SHP77 (cell line): Measurements from ENCODE around the gene MINK1.
A peak's percentile ranks its signal among the peaks of the same experiment; 100 is the strongest.
"Not testable (repeated sequence)": the region's sequence is repeated elsewhere in the genome, so short reads cannot be mapped to it uniquely, and the experiment has no call there.

ENCODE experiments used
- DNase-seq, 2 experiments: peaks; one replicate each; lab custom pipeline; 2025; lab: John Stamatoyannopoulos, UW

MINK1 gene

DNA sequence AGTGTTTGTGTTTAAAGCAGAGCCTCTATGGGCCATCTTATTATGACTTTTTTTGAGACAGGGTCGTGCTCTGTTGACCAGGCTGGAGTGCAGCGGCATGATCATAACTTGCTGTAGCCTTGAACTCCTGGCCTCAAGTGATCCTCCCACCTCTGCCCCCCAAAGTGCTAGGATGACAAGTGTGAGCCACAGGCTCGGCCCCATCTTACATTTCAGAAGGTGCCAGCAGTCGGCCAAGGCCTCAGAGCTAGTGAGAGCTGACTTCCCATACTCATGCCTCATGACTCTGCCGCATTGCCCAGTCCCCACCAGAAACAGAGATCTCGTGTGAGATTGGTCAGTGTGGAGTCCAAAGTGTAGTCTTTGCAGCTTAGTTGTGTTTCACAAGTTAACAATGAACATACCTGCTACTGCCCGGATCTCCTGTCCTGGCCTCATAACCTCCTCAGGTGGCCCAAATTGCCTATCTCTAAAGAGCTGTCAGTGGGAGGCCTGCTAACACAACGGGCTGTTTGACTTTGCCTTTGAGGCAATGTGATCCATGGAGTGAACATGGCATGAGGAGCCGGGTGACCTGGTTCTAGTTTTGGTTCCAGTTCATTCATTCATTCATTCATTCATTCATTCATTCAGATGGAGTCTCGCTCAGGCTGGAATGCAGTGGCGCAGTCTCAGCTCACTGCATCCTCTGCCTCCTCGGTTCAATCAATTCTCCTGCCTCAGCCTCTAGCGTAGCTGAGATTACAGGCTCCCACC, 13.7 kb downstream of the MINK1 start:
- DNase-seq: no peak

DNA sequence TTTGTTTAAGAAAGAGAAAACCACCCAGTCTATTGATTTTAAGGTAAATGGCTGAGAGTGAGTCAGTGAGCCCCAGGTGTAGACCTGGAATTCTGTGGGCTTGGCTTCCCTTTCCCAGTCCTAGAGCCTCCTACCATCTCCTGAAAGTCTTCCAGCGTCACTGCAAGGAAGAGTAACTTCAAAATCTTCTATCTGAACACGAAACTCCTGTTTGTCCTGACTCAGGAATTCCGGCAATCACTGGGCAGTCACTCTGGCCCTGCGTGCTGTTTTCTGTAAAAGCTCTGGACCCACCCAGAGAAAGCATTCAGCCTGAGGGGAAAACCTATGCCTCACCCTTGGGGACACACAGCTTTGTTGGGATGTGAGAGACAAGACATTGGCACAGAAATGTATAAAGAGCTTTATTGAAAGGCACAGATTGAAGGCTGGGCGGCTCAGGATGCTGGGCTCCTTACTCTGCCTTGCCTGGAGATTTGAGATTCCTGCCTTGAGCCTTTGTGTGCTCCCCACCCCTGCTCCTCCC, 15.9 kb downstream of the MINK1 start:
- DNase-seq: no peak

DNA sequence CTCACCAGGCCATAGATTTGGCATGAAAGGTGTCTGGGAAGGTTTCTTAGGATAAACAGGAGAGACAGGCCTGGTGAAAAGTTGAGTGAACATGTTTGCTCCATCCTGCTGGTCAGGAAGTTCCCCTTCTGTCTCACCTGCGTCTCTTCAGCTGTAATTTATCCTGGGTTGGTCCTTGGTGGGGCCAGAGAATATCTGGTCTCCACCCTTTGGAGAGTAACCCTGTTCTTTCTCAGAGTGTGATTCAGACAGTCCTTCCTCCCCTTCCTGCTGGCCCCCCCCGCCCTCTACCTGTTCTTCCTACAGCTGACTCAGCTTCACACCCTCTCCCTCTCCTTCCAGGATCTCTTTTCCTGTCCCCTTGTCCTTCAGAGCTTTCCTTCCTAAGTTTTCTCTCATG, 17.1 kb downstream of the MINK1 start:
- DNase-seq: no peak

DNA sequence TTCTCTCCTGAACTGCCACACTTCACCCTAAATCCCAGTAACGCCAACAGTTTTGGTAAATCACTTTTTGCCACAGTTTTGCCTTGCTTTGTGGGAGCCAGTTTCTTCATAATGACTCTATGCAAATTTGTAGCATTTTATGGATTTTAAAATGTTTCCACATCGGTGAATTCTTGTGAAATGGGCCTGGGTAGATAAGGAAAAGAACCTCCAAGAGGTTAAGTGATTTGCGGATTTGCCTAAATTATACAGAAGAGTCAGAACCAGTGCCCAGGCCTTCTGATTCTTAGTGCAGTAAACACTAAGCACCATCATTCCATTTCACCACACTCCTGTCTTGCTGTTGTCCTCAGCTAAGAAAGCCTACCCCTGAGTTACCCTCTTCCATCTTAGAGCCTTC, 17.9 kb downstream of the MINK1 start:
- no peak for DNase-seq

DNA sequence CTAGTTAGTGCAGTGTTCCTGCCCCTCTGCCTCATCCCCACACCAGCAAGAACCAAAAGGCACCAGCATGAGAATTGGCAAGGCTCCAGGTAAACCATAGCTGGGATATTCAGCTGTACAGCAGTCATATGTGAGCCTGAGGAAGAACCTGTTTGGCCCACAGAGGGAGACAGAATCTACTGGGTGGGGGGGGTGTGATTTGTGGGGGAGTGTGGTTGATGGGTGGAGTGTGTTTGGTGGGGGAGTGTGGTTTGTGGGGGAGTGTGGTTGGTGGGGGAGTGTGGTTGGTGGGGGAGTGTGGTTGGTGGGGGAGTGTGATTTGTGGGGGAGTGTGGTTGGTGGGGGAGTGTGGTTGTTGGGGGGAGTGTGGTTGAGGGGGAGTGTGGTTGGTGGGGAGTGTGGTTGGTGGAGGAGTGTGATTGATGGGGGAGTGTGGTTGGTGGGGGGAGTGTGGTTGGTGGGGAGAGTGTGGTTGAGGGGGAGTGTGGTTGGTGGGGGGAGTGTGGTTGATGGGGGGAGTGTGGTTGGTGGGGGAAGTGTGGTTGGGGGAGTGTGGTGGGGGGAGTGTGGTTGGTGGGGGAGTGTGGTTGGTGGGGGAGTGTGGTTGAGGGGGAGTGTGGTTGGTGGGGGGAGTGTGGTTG, 19.5 kb downstream of the MINK1 start:
- DNase-seq: peak; percentile 41 to 47

DNA sequence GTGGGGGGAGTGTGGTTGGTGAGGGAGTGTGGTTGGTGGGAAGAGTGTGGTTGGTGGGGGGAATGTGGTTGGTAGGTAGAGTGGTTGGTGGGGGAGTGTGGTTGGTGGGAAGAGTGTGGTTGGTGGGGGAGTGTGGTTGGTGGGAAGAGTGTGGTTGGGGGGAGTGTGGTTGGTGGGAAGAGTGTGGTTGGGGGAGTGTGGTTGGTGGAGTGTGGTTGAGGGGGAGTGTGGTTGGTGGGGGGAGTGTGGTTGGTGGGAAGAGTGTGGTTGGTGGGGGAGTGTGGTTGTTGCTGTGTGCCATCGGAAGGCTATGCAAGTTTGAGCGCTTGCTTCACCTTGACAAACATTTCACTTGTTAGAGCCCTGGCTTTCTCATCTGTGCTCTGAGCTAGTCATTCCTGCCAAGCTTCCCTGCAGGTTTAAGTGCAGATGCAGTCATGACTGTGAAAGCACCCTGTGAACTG, 20.1 kb downstream of the MINK1 start:
- no peak for DNase-seq

DNA sequence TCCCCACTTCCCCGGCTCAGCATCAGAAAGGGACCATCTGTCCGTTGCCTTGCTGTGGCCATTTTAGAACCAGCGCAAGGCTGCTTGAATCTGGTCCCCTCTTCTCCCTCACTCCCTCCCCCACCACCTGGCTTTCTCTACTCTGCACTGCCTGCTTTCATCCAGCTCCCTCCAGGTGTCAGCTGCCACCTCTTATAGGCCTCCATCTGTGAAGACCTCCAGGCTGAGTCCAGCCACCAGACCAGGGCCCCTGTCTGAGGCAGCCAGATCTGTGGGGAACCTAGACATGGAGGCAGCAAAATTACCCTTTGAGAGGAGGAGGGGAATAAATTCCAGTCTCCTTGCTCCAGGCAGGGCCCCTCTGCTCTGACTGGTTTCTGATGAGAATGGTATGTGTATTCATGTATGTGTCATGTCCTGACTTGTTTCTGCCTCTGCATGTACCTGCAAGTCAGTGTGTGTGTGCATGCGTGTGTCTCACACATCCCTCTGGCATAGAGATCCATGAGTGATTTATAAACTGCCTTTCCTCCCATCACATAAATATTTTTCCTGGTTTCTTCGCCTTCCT, 21.1 kb downstream of the MINK1 start:
- peak in 1 of 2 experiments; percentile 30 for DNase-seq

DNA sequence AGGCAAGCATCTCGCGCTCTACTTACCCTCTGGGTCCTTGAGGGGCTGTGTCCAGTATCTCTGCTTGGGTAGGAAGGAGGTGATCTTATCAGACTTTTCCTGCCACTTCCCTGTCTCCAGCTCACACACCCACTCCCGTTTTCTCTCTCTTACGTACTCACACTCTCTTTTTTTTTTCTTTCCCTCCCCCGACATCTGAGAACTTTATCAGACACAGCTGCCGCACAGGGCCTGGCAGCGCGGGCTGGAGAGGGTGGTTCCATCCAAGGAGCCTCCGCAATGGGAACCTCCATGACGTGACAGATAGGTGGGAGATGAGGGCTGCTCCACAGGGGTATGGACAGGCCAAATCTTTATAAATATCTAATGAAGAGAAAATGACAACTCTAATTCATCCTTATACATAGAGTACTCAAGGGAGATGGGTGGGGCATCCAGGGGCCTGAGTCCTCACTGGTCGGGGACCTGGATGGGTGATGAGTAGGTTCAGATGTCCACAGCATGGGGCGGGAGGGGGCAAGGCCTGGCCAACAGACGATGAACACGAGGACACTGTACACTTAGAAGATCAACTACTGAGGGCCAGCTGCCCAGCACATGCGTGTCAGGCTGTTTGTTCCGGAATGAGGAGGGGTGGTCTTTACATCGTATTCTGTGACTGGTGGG, 23.3 kb downstream of the MINK1 start:
- no peak for DNase-seq

DNA sequence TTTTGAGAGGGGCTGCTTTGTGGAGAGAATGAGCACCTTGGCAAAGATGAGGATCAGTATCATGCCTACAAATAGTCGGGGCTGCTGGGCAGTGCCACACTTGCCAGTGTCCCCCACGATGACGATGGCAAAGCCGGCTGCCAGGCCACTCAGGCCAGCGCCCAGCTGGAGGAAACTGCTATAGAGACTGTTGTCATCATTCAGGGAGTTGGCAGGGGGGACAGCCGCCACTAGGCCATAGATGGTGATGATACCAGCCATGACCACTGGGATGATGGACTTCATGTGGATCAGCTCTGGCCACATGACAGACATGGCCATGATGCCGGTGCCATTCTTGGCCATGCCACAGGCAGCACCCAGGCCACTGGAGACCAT, 23.8 kb downstream of the MINK1 start:
- no peak for DNase-seq

DNA sequence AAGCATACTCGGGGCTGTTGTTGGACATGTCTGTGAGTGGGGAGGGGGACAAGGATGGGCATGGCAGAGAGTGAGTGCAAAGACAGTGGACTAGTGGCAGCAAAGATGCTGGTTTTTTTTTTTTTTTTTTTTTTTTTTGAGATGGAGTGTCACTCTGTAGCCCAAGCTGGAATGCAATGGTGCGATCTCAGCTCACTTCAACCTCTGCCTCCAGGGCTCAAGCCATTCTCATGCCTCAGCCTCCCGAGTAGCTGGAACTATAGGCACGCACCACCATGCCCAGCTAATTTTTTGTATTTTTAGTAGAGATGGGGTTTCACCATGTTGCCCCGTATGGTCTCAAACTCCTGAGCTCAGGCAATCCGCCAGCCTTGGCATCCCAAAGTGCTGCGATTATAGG, 24.2 kb downstream of the MINK1 start:
- not testable (repeated sequence) for DNase-seq

DNA sequence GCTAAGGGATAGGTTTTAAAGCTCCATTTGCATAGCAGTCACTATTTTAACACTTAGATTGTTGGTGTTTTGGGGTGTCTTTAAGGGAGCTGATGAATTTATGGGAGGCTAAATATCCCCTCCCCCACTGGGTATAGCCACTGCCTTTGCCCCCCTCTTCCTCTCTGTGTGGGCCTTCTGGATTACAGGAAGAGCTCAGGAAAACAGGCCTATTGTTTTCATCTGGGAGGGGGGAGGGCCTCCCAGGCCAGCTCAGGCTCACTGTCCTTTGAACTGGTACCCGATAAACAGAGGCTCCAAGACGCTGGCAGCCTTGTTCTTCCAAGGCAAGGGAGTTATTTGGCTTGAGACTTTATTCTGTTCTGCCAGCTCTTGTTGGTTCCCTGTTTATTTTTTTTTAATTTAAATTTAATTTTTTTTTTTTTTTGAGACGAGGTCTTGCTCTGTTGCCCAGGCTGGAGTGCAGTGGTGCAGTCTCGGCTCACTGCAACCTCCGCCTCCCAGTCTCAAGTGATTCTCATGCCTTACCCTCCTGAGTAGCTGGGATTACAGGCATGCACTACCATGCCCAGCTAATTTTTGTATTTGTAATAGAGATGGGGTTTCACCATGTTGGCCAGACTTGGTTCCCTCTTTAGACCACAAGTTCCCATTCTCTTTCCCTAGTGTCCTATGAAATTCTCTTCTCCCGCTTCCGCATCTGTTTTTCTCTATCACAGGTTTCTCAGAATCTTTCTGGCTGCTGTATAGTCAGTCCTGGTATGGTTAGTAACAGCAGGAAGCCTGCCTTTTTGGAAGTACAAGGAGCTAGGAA, 25.1 kb downstream of the MINK1 start:
- no peak for DNase-seq

DNA sequence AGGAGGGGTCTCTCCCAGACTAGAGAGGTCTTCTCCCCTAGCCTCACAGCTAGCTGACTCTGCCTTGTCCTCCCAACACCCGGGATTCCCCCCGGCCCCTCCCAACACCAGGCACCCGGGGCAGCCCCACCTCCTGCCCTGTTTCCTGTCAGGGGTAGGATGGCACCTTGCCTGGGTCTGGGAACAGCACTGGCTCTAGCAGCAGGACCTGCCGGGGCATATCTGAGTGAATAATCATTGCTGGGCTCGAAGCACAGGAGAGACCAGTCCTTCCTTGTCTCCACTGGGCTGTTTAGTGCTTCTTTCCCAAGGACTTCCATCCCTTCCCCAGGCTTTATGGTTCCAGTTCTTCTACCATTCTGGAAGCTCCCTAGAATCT, 25.7 kb downstream of the MINK1 start:
- DNase-seq: no peak

DNA sequence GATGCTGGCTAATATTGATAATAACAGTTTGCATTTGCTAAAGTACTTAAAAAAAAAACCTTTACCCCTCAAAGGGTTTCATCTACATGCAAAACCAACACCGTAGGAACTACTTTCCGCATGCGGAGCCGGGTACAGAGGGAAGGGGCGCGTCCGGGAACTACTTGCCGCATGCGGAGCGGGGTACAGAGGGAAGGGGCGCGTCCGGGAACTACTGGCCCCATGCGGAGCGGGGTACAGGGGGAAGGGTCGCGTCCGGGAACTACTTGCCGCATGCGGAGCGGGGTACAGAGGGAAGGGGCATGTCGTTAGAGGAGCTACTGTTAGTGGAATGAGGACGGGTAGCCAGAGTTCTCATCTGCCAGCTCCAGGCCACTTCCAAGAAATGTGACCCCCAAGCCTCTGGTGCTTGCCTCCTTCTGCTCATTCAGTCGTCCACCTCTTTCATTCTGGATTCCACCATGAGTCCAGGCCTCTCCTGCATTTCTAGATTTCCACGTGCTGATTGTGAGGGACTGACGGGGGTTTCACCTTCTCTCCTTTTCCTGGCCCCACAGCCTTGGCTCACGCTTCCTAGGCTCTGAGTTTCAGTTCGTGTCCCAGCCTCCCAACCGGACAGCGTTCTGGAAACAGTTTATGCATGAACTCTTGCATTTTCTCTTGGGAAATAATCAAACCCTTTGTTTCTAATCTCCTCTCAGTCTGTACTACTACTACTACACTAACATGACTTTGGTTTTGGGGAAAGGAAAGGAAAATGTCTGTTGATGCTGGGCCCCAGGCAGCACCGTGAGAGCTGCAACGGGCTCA, 26.9 kb downstream of the MINK1 start:
- DNase-seq: no peak

DNA sequence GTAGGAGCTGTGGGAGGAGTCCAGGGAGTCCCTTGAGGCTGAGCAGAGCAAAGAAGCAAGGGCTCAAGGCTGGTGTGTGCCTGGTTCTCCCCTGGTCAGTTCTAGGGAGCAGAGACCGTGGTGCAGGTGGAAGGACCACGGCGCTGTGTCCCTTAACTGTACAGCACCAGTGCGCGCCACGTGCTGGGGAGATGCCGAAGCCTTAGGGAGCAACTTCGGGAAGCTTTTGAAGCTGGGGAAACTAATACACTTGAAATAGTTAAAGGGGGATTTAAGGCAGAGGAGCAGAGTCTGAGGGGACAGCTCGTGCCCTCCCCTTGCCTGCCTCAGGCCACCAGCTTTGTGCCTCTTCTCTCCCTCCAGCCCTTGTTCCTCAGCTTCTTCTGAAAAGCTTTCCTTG, 27.5 kb downstream of the MINK1 start:
- no peak for DNase-seq

DNA sequence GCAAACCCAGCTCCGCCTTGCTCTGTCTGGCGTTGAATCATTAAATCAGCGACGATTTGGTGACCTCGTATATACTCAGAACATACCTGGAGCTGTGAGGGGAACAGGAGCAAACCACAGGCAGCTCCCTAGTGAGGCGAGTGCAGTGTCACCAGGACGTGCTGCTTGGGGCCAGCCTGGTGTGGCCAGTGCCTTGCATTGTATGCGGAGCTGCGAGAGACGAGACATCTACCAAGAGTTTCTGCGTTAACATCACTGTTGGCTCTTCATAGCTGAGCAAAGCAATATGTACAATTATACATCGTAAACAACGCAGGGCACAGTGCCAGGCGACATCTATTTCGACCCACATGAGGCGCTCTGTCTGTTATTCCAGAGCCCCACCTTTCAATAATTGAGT, 27.9 kb downstream of the MINK1 start:
- DNase-seq: no peak

DNA sequence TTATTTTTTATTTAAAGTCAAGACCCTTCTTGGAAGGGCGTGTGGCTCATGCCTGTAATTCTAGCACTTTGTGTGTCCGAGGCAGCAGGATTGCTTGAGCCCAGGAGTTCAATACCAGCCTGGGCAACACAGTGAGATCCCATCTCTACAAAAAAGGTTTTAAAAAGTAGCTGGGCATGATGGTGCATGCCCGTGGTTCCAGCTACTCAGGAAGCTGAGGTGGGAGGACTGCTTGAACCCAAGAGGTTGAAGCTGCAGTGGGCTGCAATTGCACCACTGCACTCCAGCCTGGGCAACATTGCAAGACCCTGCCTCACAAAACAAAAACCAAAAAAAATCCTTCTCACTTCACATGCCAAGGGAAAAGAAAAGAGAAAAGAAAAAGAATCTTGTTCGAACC, 29.6 kb downstream of the MINK1 start:
- no peak for DNase-seq

DNA sequence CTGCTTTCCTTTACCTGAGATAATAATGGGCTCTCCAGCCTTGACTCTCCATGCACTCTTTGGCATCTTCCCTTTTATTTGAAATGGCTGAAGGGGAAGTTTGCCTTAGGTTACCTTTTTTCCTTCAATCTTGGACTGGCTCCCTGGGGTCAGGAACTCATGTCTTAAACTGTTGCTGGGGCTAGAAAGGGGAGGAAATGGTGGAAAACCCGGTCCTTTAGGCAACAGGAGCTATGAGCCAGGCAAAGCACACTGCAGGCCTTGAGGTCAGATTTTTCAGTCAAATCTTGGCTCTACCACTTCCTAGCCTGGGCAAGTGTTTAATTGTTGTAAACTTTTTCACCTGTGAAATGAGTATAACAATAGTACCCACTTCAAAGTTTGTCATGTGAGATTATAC, 30.2 kb downstream of the MINK1 start:
- DNase-seq: no peak

DNA sequence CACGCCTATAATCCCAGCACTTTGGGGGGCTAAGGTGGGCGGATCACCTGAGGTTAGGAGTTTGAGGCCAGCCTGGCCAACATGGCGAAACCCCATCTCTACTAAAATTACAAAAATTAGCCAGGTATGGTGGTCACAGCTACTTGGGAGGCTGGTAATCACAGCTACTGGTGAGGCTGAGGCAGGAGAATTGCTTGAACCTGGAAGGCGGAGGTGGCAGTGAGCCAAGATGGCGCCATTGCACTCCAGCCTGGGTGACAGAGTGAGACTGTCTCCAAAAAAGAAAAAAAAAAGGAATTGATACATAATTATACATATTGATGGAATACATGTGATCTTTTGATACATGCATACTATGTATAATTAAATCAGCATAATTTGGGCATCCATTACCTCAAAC, 34.4 kb downstream of the MINK1 start:
- DNase-seq: not testable (repeated sequence)

DNA sequence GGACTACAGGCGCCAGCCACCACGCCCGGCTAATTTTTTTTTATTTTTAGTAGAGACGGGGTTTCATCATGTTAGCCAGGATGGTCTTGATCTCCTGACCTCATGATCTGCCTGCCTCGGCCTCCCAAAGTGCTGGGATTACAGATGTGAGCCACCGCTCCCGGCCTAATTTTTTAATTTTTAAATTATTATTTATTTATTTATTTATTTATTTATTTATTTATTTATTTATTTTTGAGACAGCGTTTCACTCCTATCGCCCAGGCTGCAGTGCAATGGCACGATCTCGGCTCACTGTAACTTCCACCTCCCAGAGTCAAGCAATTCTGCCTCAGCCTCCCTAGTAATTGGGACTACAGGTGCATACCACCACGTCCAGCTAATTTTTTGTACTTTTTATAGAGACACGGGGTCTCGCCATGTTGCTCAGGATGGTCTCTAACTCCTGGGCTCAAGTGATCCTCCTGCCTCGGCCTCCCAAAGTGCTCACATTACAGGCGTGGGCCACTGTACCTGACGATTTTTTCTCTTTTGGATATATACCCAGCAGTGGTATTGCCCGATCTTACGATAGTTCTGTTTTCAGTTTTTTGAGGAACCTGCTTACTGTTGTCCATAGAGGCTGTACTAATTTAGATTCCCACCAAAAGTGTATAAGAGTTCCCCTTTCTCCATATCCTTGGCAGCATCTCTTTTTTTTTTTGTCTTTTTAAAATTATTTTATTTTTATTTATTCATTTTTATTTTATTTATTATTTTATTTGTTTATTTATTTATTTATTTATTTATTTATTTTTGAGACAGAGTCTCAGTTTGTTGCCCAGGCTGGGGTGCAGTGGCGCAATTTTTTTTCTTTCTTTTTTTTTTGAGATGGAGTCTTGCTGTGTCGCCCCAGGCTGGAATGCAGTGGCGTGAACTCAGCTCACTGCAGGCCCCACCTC, 36.2 kb downstream of the MINK1 start:
- DNase-seq: not testable (repeated sequence)

DNA sequence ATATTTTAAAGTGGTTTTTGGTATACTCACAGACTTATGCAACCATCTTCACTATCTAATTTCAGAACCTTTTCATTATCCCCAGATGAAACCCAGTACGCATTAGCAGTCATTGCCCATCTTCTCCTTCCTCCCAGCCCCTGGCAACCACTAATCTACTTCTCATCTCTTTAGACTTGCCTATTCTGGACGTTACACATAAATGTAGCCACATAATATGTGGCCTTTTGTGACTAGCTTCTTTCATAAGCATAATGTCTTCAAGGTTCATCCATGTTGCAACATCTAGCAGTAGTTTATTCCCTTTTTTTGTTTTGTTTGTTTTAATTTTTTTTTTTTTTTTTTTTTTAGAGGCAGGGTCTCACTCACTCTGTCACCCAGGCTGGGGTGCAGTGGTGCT, 37.7 kb downstream of the MINK1 start:
- DNase-seq: no peak
